ENCODE data around the gene BAZ2B. TPM values are rescaled to one million over a fixed set of nuclear protein-coding genes. Genes with fewer than 3 reads are reported as not detected.
A peak's percentile ranks its signal among the peaks of the same experiment; 100 is the strongest.

The BAZ2B gene
- total and polyA plus RNA-seq, 2 experiments from 2014 or later, result 51.7 to 62.9 TPM

DNA sequence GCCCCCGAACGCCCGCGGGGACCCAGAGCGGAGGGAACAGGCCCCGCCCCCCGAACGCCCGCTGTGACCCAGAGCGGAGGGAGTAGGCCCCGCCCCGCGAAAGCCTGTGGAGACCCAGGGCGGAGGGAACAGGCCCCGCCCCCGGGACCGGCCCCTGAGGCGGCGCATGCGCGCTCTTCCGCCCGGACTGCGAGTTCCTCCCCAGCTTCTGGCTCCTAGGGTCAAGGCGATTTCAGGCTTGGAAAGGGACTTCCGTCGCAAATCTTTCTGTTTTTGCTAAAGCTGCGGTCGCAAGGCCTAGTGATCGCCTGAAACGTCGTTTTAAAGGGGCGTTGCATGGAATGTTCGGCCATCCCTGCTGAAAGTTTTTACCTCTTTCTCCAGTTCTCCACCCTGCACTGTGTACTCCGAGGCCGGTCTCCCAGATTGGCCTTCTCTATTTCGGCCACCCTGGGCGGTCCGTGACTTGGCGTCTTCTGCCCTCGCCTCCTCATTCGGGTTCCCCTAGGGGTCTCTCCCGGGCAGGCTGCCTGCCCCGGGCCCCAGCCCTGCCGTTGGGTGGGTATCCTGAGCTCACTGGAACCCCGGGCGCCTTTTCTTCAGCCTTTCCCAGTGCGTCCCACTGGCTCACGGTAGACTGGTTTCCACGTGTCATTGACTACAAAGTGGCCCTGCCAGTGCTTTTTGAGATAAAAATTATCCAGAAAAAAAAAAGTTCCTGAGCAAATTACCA, 329.5 kb downstream of the BAZ2B start:
- DNase-seq (ENCODE audit: low spot score) (peak; percentile 98), ATAC-seq (peak; percentile 77)
- peak overlapping the region; percentile 86 for H3K4me3 Mint-ChIP-seq
- Histone ChIP-seq H3K4me3 (peak overlapping the region; percentile 91), H3K4me2 (peak overlapping the region; percentile 78), H3K27ac (ENCODE audit: low read depth) (peak overlapping the region; percentile 93), H3K4me1 (ENCODE audit: insufficient read depth) (no peaks in the 10 kb centered on the region; the same call in 1 of the 2 replicates), H3K27me3 (ENCODE audit: insufficient read depth) (no peaks in the 10 kb centered on the region), H3F3A (replicated peaks; ENCODE audit: low read depth) (0 out of 2 replicates have a peak, but pooled peaks cover 4% of the 10 kb centered on the region), H2AFZ (peak overlapping the region; percentile 6; the same call in 1 of the 2 replicates), H4K20me1 (replicated peaks; ENCODE audit: insufficient read depth) (no peaks in the 10 kb centered on the region), H3K9me2 (ENCODE audit: insufficient read depth) (no peaks in the 10 kb centered on the region), H3K79me2 (replicated peaks; ENCODE audit: insufficient read depth) (peaks cover 11% of the 10 kb centered on the region), H3K36me3 (ENCODE audit: insufficient read depth) (no peaks in the 10 kb centered on the region)
- H3K4me1 Mint-ChIP-seq, result peaks cover 10% of the 10 kb centered on the region; the same call in 2 of the 3 replicates
- TF ChIP-seq, protein P1, sequence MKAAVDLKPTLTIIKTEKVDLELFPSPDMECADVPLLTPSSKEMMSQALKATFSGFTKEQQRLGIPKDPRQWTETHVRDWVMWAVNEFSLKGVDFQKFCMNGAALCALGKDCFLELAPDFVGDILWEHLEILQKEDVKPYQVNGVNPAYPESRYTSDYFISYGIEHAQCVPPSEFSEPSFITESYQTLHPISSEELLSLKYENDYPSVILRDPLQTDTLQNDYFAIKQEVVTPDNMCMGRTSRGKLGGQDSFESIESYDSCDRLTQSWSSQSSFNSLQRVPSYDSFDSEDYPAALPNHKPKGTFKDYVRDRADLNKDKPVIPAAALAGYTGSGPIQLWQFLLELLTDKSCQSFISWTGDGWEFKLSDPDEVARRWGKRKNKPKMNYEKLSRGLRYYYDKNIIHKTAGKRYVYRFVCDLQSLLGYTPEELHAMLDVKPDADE (IDR thresholded peaks at IDR 0.05), result peak; percentile 63; the same call in 1 of the 2 replicates
- TF ChIP-seq POLR2AphosphoS5 (IDR thresholded peaks at IDR 0.05; ENCODE audit: low read depth) (peak; percentile 93), NANOG (IDR thresholded peaks at IDR 0.05; ENCODE audit: borderline replicate concordance) (no peak), EZH2phosphoT487 (IDR thresholded peaks at IDR 0.05; ENCODE audit: unreplicated experiment) (no peak)
- TF ChIP-seq, protein P2, sequence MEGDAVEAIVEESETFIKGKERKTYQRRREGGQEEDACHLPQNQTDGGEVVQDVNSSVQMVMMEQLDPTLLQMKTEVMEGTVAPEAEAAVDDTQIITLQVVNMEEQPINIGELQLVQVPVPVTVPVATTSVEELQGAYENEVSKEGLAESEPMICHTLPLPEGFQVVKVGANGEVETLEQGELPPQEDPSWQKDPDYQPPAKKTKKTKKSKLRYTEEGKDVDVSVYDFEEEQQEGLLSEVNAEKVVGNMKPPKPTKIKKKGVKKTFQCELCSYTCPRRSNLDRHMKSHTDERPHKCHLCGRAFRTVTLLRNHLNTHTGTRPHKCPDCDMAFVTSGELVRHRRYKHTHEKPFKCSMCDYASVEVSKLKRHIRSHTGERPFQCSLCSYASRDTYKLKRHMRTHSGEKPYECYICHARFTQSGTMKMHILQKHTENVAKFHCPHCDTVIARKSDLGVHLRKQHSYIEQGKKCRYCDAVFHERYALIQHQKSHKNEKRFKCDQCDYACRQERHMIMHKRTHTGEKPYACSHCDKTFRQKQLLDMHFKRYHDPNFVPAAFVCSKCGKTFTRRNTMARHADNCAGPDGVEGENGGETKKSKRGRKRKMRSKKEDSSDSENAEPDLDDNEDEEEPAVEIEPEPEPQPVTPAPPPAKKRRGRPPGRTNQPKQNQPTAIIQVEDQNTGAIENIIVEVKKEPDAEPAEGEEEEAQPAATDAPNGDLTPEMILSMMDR (conservative IDR thresholded peaks at IDR 0.05; ENCODE audit: low read depth in 2 of 2), result peak in 1 of 2 experiments; percentile 10; a peak in 1 of 4 replicates
- TF ChIP-seq, protein P3, sequence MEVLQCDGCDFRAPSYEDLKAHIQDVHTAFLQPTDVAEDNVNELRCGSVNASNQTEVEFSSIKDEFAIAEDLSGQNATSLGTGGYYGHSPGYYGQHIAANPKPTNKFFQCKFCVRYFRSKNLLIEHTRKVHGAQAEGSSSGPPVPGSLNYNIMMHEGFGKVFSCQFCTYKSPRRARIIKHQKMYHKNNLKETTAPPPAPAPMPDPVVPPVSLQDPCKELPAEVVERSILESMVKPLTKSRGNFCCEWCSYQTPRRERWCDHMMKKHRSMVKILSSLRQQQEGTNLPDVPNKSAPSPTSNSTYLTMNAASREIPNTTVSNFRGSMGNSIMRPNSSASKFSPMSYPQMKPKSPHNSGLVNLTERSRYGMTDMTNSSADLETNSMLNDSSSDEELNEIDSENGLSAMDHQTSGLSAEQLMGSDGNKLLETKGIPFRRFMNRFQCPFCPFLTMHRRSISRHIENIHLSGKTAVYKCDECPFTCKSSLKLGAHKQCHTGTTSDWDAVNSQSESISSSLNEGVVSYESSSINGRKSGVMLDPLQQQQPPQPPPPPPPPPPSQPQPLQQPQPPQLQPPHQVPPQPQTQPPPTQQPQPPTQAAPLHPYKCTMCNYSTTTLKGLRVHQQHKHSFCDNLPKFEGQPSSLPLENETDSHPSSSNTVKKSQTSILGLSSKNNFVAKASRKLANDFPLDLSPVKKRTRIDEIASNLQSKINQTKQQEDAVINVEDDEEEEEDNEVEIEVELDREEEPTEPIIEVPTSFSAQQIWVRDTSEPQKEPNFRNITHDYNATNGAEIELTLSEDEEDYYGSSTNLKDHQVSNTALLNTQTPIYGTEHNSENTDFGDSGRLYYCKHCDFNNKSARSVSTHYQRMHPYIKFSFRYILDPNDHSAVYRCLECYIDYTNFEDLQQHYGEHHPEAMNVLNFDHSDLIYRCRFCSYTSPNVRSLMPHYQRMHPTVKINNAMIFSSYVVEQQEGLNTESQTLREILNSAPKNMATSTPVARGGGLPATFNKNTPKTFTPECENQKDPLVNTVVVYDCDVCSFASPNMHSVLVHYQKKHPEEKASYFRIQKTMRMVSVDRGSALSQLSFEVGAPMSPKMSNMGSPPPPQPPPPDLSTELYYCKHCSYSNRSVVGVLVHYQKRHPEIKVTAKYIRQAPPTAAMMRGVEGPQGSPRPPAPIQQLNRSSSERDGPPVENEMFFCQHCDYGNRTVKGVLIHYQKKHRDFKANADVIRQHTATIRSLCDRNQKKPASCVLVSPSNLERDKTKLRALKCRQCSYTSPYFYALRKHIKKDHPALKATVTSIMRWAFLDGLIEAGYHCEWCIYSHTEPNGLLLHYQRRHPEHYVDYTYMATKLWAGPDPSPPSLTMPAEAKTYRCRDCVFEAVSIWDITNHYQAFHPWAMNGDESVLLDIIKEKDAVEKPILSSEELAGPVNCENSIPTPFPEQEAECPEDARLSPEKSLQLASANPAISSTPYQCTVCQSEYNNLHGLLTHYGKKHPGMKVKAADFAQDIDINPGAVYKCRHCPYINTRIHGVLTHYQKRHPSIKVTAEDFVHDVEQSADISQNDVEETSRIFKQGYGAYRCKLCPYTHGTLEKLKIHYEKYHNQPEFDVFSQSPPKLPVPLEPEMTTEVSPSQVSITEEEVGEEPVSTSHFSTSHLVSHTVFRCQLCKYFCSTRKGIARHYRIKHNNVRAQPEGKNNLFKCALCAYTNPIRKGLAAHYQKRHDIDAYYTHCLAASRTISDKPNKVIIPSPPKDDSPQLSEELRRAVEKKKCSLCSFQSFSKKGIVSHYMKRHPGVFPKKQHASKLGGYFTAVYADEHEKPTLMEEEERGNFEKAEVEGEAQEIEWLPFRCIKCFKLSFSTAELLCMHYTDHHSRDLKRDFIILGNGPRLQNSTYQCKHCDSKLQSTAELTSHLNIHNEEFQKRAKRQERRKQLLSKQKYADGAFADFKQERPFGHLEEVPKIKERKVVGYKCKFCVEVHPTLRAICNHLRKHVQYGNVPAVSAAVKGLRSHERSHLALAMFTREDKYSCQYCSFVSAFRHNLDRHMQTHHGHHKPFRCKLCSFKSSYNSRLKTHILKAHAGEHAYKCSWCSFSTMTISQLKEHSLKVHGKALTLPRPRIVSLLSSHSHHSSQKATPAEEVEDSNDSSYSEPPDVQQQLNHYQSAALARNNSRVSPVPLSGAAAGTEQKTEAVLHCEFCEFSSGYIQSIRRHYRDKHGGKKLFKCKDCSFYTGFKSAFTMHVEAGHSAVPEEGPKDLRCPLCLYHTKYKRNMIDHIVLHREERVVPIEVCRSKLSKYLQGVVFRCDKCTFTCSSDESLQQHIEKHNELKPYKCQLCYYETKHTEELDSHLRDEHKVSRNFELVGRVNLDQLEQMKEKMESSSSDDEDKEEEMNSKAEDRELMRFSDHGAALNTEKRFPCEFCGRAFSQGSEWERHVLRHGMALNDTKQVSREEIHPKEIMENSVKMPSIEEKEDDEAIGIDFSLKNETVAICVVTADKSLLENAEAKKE (CRISPR knock-in tag; IDR thresholded peaks at IDR 0.05), result no peak
- H3K9me3 Mint-ChIP-seq, result no peaks in the 10 kb centered on the region
- no peaks in the 10 kb centered on the region for H3K36me3 Mint-ChIP-seq (ENCODE audit: low read depth)
- H3K27me3 Mint-ChIP-seq (ENCODE audit: insufficient read depth, low read depth, poor library complexity), result peaks cover 16% of the 10 kb centered on the region
- H3K27ac Mint-ChIP-seq, result peak overlapping the region; percentile 99

All from GM23338 (cell line).